ENCODE measurements around the gene KDM4B.

Gene KDM4B

DNA sequence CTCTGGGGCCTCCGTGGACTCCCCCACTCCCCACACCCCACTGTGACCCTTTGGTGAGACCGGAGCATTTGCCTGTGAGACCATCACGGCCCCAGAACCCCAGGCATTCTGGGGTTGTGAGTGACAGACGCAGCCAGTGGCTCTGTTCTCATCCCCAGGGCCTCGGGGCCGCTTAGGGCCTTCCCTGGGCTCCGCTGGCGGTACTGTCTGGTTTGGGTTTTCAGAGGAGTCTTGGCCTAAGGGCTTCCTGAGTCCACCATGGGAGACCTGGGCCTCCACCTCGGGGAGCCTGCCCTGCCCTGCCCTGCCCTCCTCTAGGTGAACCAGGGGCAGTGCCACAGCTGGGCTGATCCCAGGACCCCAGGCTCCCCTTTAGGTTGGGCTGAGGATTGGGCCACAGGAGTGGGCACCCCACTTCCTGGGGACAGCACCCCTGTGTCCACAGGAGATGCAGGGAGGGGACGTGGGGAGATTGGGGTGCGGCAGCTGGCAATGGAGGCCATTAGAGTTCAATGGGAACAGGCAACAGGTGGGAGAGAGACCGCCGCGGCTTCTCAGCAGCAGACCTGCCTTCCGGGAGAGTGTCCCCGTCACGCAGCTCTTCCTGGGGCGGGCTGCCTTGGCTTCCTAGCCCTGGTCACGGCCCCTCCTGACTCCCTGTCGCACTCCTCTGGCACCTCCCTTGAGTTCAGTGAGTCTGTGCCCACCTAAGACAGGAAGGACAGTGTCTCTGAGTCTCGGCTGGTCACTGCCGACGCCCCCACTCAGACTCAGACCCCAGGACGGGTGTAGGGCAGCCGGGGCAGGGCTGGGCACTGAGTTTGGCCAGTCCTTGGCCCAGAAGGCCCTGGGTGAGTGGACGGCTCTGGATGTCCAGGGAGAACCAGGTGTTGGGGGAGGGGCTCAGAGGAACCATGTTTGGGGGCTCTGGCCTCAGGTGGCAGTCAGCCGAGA lies 164.1 kb downstream of the KDM4B start:
- FAIRE-seq, result no peak
- no peak for DNase-seq (ENCODE audit: low spot score)

DNA sequence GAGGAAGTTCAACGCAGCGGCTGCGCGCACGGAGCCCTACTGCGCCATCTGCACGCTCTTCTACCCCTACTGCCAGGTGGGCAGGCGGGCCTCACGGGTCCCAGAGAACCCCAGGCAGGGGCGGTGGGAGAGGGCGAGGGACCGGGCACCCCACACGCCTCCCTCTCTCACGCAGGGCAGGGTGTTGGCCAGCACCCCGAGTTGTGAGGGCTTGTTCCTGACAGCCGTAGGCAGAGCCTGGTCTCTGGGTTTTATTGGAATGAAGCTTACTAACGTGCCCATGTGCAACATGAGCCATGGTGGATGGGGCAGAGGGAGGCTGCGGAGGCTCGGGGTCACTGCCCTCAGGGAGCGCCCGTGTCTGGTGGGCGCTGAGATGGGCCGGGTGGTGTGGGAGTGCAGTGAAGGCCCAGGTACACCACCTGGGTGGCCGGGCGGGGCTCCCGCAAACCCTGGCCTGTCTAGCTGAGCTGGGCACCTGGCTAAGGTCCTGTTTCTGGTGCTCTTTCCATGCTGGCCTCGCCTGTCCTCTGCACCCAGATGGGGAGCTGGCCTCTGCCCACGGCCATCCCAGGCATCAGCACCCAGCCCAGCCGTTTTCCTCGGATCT lies 165.2 kb downstream of the KDM4B start:
- no peak for FAIRE-seq
- DNase-seq (ENCODE audit: low spot score), result no peak

GRCh38 chr19:5134691-5135090 lies 165.8 kb downstream of the KDM4B start:
- no peak for FAIRE-seq
- no peak for DNase-seq (ENCODE audit: low spot score)

- DNase-seq (ENCODE audit: low spot score) (no peak), FAIRE-seq (no peak)
Observed at GRCh38 chr19:5136073-5136855, 167.4 kb downstream of the KDM4B start.

DNA sequence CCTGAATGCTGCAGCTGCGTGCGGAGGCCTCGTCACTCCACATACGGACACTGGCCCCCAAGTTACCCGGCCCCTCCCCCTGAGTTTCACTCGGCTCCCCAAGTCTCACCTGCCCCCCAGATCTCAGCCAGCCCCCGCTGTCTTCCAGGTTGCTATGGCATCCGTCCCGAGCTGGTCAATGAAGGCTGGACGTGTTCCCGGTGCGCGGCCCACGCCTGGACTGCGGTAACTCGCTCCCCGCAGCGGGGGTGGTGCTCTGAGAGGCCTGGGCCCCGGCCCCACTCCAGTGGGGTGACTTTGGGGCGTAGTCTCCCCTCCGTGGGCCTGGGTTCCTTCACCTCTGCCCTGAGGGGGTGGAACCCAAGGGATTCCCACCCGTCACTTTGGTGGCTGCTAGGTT lies 168.2 kb downstream of the KDM4B start:
- no peak for DNase-seq (ENCODE audit: low spot score)
- FAIRE-seq, result no peak

GRCh38 chr19:5137571-5138124 lies 168.7 kb downstream of the KDM4B start:
- FAIRE-seq, result no peak
- no peak for DNase-seq (ENCODE audit: low spot score)

GRCh38 chr19:5138606-5139582 lies 170.0 kb downstream of the KDM4B start:
- no peak for FAIRE-seq
- peak; percentile 63 for DNase-seq (ENCODE audit: low spot score)

- no peak for FAIRE-seq
- DNase-seq (ENCODE audit: low spot score), result no peak
Observed at GRCh38 chr19:5139583-5140325, 170.8 kb downstream of the KDM4B start.

- FAIRE-seq (no peak), DNase-seq (ENCODE audit: low spot score) (peak; percentile 10)
Observed at GRCh38 chr19:5141129-5141849, 172.4 kb downstream of the KDM4B start.

- DNase-seq (ENCODE audit: low spot score), result no peak
Observed at GRCh38 chr19:5141850-5142724, 173.2 kb downstream of the KDM4B start.

DNA sequence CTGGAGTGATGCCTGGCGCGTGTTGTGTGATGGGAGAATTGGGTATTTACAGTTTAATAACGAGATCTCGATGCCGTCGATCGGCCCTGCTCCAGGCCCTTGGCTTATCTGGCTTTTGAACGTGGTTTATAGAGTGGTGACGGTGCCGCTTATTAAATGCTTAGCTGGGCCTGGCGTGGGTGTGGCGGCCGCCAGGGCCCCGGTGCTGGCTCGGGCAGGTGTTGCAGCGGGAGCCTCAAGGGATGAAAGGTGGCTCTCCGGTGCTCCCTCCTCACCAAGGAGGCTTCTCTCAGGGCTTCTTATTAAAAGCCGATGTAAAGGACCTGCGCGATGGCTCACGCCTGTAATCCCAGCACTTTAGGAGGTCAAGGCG lies 173.8 kb downstream of the KDM4B start:
- DNase-seq (ENCODE audit: low spot score) (no peak), FAIRE-seq (no peak)

More at GRCh38 chr19:5141850-5142724, 173.2 kb downstream of the KDM4B start:
- no peak for FAIRE-seq

DNA sequence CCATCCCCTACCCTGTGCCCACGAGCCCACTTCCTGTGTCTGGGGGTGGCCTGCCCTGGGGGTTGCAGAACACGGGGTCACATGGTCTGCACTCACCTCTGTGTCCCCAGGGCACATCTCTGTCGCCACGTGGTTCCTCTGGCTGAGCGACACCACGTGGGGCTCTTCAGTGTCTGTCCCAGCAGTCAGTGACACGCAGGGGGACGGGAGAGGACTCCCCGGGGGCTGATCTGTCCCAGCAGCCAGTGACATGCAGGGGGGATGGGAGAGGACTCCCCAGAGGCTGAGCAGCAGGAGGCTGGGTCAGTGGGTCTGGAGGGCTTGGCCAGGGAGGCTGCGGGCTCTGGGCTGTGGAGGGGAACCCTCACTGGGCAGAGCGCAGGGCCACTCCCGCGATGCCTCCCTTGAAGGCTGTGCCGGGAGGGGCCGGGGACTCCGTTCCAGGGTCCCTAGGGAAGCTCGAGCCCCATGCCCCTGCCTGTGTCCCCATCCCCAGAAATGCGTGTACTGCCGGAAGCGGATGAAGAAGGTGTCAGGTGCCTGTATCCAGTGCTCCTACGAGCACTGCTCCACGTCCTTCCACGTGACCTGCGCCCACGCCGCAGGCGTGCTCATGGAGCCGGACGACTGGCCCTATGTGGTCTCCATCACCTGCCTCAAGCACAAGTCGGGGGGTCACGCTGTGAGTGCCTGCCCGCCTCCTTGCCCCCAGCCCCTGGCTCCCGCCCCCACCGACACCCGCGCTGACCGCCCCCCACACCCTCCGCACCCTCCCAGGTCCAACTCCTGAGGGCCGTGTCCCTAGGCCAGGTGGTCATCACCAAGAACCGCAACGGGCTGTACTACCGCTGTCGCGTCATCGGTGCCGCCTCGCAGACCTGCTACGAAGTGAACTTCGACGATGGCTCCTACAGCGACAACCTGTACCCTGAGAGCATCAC lies 174.8 kb downstream of the KDM4B start:
- FAIRE-seq, result no peak

DNA sequence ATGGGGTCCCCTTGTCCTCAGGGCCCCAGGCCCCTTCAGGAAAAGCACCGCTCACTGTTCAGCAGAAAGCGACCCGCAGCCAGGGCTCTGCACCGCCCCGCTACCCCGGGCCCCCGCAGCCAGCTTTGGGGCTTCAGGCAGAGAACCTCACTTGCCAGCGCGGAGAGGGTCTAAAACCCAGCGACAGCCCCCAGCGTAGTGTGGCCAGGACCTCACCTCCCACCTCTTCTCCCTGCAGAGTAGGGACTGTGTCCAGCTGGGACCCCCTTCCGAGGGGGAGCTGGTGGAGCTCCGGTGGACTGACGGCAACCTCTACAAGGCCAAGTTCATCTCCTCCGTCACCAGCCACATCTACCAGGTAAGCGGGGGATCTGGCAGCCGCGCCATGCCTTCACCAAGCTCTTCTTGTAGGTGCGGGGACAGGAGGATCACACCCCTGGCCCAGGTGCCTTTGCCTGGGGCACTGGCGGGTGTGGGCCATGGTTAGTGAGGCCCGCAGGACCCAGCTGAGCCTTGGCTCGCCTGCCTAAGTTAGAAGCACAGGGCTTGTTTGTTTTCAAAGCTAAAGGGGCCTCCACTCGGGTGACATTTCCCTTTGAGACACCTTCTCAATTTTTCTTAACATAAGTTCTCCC lies 175.7 kb downstream of the KDM4B start:
- no peak for DNase-seq (ENCODE audit: low spot score)
- no peak for FAIRE-seq

More for the DNA sequence above, 174.8 kb downstream of the KDM4B start:
- DNase-seq (ENCODE audit: low spot score), result no peak

GRCh38 chr19:5145521-5146511 lies 176.9 kb downstream of the KDM4B start:
- DNase-seq (ENCODE audit: low spot score) (no peak), FAIRE-seq (no peak)

All from urothelium cell line (cell line).